ENCODE measurements around the gene ENDOU.

The ENDOU gene

GRCh38 chr12:47743311-47743860, 18.1 kb upstream of the ENDOU start:
- DNase-seq (ENCODE audit: low read depth) = no peak

- DNase-seq (ENCODE audit: low read depth) = peak; percentile 66
These were observed 17.0 kb upstream of the ENDOU start for GRCh38 chr12:47742253-47742825.

- peak; percentile 43 for DNase-seq (ENCODE audit: low read depth)
These were observed 16.0 kb upstream of the ENDOU start for GRCh38 chr12:47741340-47741703.

GRCh38 chr12:47740606-47741339, 15.5 kb upstream of the ENDOU start:
- no peak for DNase-seq (ENCODE audit: low read depth)

DNA sequence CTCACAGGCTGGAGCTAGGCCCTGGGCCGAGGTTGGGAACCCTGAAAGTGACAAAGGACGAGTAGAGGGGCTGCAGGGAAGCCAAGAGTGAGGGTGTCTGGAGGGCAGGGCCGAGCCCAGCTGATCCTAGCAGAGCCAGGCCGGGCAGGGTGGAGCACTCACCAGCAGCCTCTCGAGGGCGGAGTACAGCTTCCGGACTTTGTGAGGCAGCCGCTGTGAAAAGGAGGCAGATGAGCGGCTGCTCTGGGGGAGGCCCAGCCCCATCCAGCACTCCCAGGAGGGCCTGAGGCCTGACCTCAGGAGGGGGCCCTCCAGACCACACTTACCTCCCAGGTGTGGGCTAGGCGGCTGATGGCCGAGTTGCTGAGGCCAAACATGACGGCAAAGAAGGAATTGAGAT, 14.7 kb upstream of the ENDOU start:
- DNase-seq (ENCODE audit: low read depth) = no peak

GRCh38 chr12:47739297-47739696, 14.0 kb upstream of the ENDOU start:
- DNase-seq (ENCODE audit: low read depth) = no peak

DNA sequence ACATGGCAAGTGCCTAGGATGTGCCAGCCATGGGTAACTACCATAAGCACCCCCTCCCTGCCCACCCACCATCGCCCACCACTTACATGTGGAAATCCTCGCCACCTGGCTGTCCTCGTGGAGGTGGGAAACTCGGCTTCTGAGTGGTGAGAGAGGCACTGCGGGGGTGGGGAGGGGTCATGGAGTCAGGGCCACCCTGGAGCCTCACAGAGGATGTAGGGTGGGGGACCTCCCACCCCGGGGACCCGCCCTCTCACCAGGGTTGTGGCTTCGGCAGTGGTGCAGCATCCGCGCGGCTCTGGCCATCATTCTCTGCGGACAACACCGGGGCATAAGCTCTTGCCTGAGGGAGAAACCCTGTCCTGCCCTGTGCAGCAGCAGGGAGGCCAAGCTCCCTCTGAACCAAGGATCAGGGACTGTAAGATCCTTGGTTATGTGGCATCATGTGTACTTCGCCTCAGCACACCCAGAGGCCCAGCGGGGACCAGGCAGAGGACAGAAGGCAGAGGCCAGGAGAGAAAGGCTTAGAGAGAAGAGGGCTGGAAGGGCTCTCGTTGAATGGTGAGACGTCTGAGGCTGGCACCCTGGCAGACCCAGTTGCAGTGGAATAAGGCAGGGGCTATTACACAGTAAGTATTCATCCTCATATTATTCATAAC, 12.8 kb upstream of the ENDOU start:
- no peak for DNase-seq (ENCODE audit: low read depth)

DNA sequence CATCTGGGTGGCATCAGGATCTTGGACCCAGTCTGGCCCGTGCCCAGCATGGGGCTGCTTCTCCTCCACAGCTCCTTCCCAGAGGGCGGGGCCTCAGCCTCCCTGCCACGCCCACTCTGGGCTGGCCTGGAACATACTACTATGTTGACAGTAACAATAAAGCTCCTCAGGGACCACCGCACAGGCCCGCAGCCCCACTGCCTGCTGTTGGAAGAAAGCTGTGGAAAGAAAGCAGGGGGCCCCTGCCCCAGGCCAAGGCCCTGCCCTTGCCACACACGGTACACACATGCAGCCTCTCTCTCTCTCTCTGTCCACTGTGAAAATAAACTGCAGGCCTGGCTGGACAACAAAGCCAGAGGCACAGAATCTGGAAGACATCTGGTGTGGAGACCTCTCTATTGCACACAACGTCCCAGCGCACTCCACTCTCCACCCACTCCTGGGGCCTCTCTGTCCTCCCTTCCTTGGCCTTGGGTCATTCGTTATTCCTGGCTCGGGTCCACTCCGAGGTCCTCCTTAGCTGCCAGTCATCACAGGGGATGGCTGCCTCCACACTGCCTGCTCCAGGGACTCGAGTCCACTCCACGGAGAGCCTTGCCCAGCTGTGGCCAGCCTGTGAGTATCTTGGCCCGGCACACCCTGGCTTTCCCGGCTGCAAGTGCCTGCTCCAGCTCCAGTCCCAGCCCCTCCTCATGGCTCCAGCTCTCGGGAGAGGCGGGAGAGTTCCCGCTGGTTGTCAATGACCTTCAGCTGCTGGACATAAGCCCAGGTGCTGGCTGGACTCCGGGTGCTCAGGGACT, 11.8 kb upstream of the ENDOU start:
- DNase-seq (ENCODE audit: low read depth) = no peak

DNA sequence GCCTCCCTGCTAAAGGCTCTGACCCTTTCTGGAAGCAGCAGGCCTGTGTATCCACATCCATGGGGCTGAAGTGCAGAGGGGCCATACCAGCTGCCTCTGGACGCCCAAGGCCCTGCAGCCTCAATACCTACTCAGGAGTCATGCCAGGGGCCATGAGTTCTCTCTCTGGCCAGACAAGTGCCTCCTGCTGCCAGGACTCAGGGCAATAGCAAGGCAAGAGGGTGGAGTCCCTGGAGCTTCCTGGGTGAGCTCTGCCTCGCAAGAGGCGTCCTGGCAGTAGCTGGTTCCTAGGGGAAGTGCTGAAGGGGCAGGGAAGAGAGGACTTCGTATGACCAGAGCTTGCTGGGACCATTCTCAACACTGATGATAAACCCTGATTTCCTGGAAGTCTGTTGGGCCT, 10.9 kb upstream of the ENDOU start:
- DNase-seq (ENCODE audit: low read depth) = no peak

DNA sequence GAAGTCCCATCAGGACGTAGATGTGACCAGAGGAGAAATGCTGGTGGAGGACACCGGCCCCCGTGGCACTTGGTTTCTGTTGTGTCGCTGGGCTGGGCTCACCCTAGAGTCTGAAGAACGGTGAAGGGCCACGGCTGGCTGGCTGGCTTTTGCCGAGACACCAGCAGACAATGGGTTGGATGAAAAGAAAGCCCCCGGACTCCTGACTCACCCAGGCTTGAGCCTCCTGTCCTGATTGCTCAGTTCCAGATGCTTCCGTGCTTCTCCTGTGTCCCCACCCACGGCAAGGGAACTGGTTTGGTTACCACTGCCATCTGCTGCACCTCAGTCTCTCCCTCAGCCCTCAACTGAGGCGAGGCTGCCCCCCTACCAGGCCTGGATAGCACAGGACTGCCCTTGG, 10.4 kb upstream of the ENDOU start:
- DNase-seq (ENCODE audit: low read depth) = no peak

DNA sequence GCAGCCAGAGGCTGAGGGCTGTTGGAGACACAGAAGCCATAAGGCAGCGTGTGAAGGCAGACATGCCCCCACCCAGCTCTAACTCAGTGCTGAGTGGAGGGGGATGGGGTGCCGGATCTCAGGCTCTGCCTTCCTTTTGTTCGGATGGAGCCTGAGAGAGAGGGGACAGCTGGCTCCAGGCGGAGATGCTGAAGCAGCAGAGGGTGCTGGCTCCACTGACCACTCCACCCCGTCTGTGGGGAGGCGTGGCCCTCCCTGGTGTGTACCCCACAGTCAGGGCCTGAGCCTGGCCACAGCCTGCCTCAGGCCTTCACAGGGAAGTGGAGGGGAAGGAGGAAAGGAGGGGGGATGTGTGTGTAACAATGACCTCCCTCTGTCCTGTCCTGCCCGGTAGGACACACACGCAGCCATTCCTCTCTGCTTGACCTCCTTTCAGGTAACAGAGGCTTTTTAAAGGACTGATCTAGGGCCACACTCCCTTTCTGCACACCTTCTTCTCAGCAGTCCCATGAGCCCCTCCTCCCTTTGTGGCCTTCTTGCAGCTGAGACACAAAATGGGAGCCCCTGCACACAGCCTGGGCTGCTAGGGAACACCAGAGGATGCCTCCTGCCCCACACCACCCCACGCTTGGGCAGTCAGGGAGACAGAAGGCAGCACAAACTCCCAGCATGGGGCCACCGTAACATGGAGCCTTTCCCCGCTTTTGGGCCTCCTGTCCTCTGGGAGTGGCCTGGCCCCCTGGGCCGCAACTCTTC, 9.6 kb upstream of the ENDOU start:
- no peak for DNase-seq (ENCODE audit: low read depth)

DNA sequence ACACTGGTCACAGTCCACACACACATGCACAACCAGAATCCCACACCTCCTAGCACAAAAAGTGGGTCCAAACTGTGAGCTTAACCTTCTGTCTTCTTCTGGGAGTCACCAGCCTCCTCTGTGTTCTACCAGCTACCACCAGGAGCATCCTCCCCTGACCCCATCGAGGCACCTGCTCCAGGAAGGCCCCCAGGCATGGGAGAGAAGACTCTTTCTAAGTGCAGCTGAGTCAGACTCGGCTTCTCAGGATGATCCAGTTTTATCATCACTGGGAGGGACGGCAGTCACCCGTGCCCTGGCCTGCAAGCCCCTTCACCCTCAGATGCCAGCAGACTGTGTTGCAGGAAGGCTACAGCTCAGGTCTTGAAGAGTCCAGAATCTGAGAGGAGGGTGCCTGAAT, 7.9 kb upstream of the ENDOU start:
- no peak for DNase-seq (ENCODE audit: low read depth)

DNA sequence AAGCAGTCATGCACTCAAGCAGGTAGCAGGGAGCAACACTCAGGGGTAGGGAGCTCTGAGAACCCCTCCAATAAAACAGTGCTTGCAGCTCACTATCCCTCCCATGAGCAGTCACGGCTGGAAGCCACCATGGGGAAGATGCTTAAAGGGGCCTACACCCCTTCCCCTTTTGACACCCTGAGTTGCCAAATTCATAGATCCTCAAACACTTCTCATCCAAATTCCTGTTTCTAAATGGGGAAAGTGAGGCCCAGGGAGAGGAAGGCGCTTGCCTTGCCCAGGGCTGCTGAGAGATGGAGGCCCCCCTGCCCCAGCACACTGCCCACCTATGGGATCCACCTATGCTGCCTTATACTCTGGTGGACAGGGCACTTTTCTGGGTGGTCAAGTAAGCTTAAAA, 7.2 kb upstream of the ENDOU start:
- no peak for DNase-seq (ENCODE audit: low read depth)

- no peak for DNase-seq (ENCODE audit: low read depth)
These were observed 6.4 kb upstream of the ENDOU start for GRCh38 chr12:47731723-47732122.

DNA sequence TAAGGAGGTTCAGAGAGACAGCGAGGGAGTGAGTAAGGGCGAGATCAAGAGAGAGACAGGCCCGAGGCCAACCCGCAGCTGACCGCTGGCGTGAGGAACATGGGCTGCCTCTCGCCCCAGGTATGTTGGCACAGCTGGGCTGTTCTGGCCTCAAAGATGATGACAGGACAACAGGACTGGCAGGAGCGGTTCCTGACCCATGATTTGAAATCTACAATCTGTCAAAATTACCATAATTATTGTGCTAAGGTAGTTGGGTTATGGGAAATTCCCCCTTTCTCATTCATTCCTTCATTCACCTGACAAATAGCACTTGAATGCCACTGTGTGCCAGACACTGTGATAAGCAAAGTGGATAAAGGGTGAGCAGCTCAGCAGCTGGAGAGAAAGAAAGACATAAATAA, 5.1 kb upstream of the ENDOU start:
- no peak for DNase-seq (ENCODE audit: low read depth)

DNA sequence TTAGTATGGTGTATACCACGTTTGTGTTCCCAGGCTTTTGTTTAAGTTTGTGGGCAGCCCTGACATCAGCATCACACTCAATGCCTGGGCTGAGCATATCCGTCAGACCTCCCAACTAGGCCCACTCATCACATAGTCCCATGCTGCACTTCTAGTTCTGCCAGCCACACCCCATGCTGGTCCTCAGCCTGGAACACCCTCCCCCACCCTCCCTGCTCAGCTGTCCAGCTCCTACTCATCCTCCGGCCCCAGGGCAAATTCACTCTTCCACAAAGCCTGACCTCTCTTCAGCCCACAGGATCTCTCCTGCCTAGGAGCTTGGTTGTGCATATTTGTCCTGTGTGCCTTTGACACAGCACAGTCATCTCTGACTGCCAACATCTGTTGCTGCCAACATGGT, 3.9 kb upstream of the ENDOU start:
- DNase-seq (ENCODE audit: low read depth) = no peak

- DNase-seq (ENCODE audit: low read depth) = no peak
These were observed 603 bp upstream of the ENDOU start for GRCh38 chr12:47725893-47726292.

DNA sequence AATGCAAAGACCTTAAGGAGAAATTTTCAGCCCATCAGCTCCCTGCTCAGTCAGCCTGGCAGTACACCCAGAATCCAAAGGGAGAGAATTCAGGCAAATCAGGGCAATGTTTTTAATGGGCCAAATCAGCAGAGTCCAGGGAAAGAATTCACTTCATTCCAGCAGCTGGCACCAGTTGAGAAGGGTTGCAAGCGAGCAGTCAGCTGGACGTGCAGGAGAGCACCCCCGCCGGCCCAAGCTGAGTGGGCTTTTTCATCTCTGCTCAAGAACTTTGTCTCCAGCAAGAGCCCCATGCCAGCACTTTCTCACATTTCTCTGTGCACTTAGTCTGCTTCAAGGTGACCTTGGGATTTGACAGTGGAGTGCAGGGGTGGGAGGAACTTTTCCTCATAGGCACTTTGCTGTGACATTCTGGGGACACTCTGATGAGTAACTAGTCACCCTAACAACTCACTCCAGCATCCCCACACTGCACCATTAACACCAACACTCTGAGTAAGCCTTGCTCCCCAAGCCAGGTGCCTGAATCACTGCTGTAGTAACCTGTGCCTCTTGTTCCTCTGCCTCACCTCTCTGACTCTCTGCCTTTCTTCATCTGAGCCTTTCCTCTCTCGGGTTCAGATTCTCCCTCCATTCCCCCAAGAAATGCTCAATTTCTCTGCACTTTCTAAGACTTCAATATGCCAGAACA, 2.2 kb downstream of the ENDOU start:
- DNase-seq (ENCODE audit: low read depth) = no peak

DNA sequence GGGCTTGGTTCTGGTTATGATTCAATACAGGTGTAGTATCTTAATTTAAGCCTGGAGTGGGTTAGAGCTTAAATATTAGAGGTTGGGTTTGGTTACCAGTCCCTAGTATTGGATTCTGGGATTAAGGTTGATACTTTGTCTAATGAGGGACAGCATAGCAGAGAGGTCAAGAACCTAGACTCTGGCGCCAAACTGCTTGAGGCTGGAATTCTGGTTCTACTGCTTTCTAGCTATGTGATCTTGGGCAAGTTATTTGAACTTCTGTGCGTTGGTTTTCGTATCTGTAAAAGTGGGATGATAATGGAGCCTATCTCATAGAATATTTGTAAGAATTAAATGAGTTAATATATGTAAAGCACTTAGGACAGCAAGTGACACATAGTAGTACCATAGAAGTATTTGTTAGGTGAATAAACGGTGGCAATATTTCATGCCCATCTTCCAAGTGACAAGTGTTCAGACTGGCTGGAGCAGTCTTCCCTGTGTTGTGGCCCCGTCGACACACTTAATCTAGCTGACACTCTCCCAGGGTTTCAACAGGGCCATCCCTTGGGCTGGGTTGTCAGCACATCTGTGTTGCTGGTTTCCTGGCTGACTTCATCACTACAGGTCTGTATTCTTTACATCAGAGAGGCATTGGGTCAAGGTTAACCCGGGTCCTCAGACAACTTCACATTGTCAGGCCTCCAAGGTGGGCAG, 3.0 kb downstream of the ENDOU start:
- DNase-seq (ENCODE audit: low read depth) = no peak

DNA sequence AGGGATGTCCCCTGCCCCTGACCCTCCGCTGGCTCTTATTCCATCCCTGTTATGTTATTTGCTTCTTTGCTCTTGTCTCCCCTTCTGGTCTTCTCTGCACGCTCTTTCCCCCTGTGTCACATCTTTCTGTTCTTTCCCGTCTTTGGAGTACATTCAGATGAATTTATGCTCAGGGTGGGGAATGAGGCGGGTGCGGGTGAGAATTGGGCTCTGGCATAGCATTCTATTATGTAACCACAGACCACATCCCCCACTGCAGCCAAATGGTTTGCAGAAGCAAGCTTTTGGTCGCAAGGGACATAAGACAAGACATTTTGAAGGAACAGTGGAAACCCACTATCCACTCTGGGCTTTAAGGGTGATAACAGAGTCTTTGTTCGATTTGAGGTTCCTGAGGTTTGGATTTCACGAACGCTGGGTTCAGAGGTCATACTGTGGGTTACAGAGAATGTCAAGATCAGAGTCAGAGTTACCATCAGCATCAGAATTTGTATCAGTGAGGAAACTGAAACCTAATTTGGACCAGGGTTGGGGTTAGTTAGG, 3.8 kb downstream of the ENDOU start:
- DNase-seq (ENCODE audit: low read depth) = no peak

All from stimulated activated CD8-positive, alpha-beta memory T cell treated with anti-CD3 and anti-CD28 coated beads, Interleukin-15, amount 100 ng/mL, for 1 hour (primary cell).